Neural cell (in vitro differentiated cells): ENCODE results near the gene URB1. TPM values are rescaled to one million over a fixed set of nuclear protein-coding genes. Genes with fewer than 3 reads are reported as not detected.
A peak's percentile ranks its signal among the peaks of the same experiment; 100 is the strongest.

Experiments
- H2AFZ ChIP-seq: fragments of 200-600, 300-800 bp; sonication (generic), shearing (Covaris generic); 2 replicates; pipeline ENCODE4 v1.6.0; 2014; ENCODE audit warnings: low read depth, mild to moderate bottlenecking, antibody characterized with exemption, low read length, moderate library complexity
- H3F3A ChIP-seq: fragments of 200-600 bp; shearing (Covaris generic); 2 replicates; pipeline ENCODE4 v1.6.1; 2016; ENCODE audit warnings: mild to moderate bottlenecking, moderate library complexity, mixed read lengths, antibody characterized with exemption, low read length; ENCODE audit not compliant: insufficient read depth, poor library complexity, severe bottlenecking
- H3K27ac ChIP-seq: fragments of 200-600, 300-800 bp; sonication (generic), shearing (Covaris generic); 2 replicates; pipeline ENCODE4 v1.5.1; 2014; ENCODE audit warnings: mild to moderate bottlenecking, low read length, moderate library complexity
- H3K27me3 ChIP-seq: fragments of 300-800, 200-600 bp; sonication (generic), shearing (Covaris generic); 2 replicates; pipeline ENCODE4 v1.6.0; 2014; ENCODE audit warnings: mild to moderate bottlenecking, low read depth, low read length, moderate library complexity; ENCODE audit not compliant: insufficient read depth
- H3K36me3 ChIP-seq: fragments of 300-800, 200-600 bp; sonication (generic), shearing (Covaris generic); 2 replicates; pipeline ENCODE4 v1.5.1; 2014; ENCODE audit warnings: mild to moderate bottlenecking, antibody characterized with exemption, low read length, moderate library complexity; ENCODE audit not compliant: insufficient read depth
- H3K4me2 ChIP-seq: fragments of 300-800, 200-600 bp; sonication (generic), shearing (Covaris generic); 2 replicates; pipeline ENCODE4 v1.6.0; 2014; ENCODE audit warnings: mild to moderate bottlenecking, low read length
- H3K4me3 ChIP-seq: fragments of 300-800, 200-600 bp; sonication (generic), shearing (Covaris generic); 2 replicates; pipeline ENCODE4 v1.5.1; 2014; ENCODE audit warnings: mild to moderate bottlenecking, low read length, moderate library complexity
- H3K79me2 ChIP-seq: fragments of 200-600 bp; shearing (Covaris generic); replicated peaks from 2 replicates; pipeline ENCODE4 v1.6.0; 2014; ENCODE audit warnings: mild to moderate bottlenecking, low read length, moderate library complexity; ENCODE audit not compliant: insufficient read depth
- H3K9ac ChIP-seq: fragments of 300-800, 200-600 bp; sonication (generic), shearing (Covaris generic); 2 replicates; pipeline ENCODE4 v1.6.1; 2016; ENCODE audit warnings: mild to moderate bottlenecking, low read length, mixed read lengths
- H3K9me2 ChIP-seq: fragments of 200-600 bp; shearing (Covaris generic); 2 replicates; pipeline ENCODE4 v1.6.1; 2016; ENCODE audit warnings: mild to moderate bottlenecking, low read length, mixed read lengths; ENCODE audit not compliant: insufficient read depth
- H3K9me3 ChIP-seq: fragments of 200-600, 300-800 bp; sonication (generic), shearing (Covaris generic); 2 replicates; pipeline ENCODE4 v1.6.1; 2016; ENCODE audit warnings: mild to moderate bottlenecking, mixed run types, low read length, moderate library complexity, mixed read lengths
- H4K20me1 ChIP-seq: fragments of 200-600 bp; shearing (Covaris generic); 2 replicates; pipeline ENCODE4 v1.6.1; 2016; ENCODE audit warnings: mild to moderate bottlenecking, mixed run types; ENCODE audit not compliant: insufficient read depth
- EP300 ChIP-seq: fragments of 450-650 bp; conservative IDR thresholded peaks from 2 replicates; pipeline ENCODE4 v1.6.1; 2014; ENCODE audit warnings: antibody characterized with exemption, mild to moderate bottlenecking, moderate library complexity; ENCODE audit not compliant: poor library complexity, severe bottlenecking
- EZH2 ChIP-seq: fragments of 200-600, 300-800 bp; shearing (Covaris generic), sonication (generic); IDR thresholded peaks from 2 replicates; pipeline ENCODE4 v1.6.1; 2014; ENCODE audit warnings: antibody characterized with exemption, low read length, borderline replicate concordance, mild to moderate bottlenecking; ENCODE audit not compliant: insufficient read depth, poor library complexity, severe bottlenecking
- MXI1 ChIP-seq: fragments of 450-650 bp; conservative IDR thresholded peaks from 2 replicates; pipeline ENCODE4 v1.6.1; 2014; ENCODE audit warnings: antibody characterized with exemption, mild to moderate bottlenecking; ENCODE audit not compliant: poor library complexity, severe bottlenecking
- POLR2AphosphoS5 ChIP-seq: IDR thresholded peaks from 2 replicates; pipeline ENCODE4 v1.6.1; 2012
- RAD21 ChIP-seq: fragments of 450-650 bp; conservative IDR thresholded peaks from 2 replicates; pipeline ENCODE4 v1.6.1; 2014; ENCODE audit warnings: antibody characterized with exemption, mild to moderate bottlenecking, moderate library complexity
- SMC3 ChIP-seq: fragments of 450-650 bp; conservative IDR thresholded peaks from 2 replicates; pipeline ENCODE4 v1.6.1; 2014; ENCODE audit warnings: antibody characterized with exemption, mild to moderate bottlenecking, moderate library complexity; ENCODE audit not compliant: poor library complexity
- TAF1 ChIP-seq: IDR thresholded peaks from 2 replicates; pipeline ENCODE4 v1.6.1; 2012; ENCODE audit warnings: low read depth
- polyA plus RNA-seq: library from polyadenylated mRNA; depleted of rRNA; stranded (reverse); fragments of >200 nt; gene quantifications from 2 replicates; pipeline ENCODE4 v1.2.3, GENCODE V29; 2014
- TF ChIP-seq, protein P1 (sequence below): IDR thresholded peaks from 2 replicates; pipeline ENCODE4 v1.6.1; 2012; ENCODE audit warnings: borderline replicate concordance
- TF ChIP-seq, protein P2 (sequence below): fragments of 450-650 bp; IDR thresholded peaks from 2 replicates; pipeline ENCODE4 v1.5.1; 2014; ENCODE audit warnings: antibody characterized with exemption, mild to moderate bottlenecking, moderate library complexity; ENCODE audit not compliant: poor library complexity, severe bottlenecking

Gene URB1
- polyA plus RNA-seq, 1 donor from 2014 or later = 4.4 TPM

GRCh38 chr21:32278518-32279376 lies 114.1 kb downstream of the URB1 start, which contains the start of gene MIS18A:
Gene MIS18A (minus strand): TSS chr21:32279049. CDS start chr21:32279014, 35 bp downstream.
- no peaks in the 10 kb centered on the region for H3F3A ChIP-seq
- TF ChIP-seq TAF1 (no peak), POLR2AphosphoS5 (peak; percentile 75), EP300 (peak; percentile 23), EZH2 (no peak), MXI1 (peak; percentile 99), SMC3 (peak; percentile 60), RAD21 (peak; percentile 63)
- TF ChIP-seq, protein P1, sequence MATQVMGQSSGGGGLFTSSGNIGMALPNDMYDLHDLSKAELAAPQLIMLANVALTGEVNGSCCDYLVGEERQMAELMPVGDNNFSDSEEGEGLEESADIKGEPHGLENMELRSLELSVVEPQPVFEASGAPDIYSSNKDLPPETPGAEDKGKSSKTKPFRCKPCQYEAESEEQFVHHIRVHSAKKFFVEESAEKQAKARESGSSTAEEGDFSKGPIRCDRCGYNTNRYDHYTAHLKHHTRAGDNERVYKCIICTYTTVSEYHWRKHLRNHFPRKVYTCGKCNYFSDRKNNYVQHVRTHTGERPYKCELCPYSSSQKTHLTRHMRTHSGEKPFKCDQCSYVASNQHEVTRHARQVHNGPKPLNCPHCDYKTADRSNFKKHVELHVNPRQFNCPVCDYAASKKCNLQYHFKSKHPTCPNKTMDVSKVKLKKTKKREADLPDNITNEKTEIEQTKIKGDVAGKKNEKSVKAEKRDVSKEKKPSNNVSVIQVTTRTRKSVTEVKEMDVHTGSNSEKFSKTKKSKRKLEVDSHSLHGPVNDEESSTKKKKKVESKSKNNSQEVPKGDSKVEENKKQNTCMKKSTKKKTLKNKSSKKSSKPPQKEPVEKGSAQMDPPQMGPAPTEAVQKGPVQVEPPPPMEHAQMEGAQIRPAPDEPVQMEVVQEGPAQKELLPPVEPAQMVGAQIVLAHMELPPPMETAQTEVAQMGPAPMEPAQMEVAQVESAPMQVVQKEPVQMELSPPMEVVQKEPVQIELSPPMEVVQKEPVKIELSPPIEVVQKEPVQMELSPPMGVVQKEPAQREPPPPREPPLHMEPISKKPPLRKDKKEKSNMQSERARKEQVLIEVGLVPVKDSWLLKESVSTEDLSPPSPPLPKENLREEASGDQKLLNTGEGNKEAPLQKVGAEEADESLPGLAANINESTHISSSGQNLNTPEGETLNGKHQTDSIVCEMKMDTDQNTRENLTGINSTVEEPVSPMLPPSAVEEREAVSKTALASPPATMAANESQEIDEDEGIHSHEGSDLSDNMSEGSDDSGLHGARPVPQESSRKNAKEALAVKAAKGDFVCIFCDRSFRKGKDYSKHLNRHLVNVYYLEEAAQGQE = peak; percentile 53
- TF ChIP-seq, protein P2, sequence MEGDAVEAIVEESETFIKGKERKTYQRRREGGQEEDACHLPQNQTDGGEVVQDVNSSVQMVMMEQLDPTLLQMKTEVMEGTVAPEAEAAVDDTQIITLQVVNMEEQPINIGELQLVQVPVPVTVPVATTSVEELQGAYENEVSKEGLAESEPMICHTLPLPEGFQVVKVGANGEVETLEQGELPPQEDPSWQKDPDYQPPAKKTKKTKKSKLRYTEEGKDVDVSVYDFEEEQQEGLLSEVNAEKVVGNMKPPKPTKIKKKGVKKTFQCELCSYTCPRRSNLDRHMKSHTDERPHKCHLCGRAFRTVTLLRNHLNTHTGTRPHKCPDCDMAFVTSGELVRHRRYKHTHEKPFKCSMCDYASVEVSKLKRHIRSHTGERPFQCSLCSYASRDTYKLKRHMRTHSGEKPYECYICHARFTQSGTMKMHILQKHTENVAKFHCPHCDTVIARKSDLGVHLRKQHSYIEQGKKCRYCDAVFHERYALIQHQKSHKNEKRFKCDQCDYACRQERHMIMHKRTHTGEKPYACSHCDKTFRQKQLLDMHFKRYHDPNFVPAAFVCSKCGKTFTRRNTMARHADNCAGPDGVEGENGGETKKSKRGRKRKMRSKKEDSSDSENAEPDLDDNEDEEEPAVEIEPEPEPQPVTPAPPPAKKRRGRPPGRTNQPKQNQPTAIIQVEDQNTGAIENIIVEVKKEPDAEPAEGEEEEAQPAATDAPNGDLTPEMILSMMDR = peak; percentile 60
- no peaks in the 10 kb centered on the region for H3K27me3 ChIP-seq
- peak within 1 kb of the TSS; percentile 93 for H2AFZ ChIP-seq
- no peaks in the 10 kb centered on the region for H3K9me3 ChIP-seq
- no peaks in the 10 kb centered on the region for H3K36me3 ChIP-seq
- H3K9ac ChIP-seq = peak within 1 kb of the TSS; percentile 74
- peaks cover 10% of the 10 kb centered on the region for H3K79me2 ChIP-seq
- H3K4me2 ChIP-seq = peak within 1 kb of the TSS; percentile 96
- peak within 1 kb of the TSS; percentile 95 for H3K4me3 ChIP-seq
- H4K20me1 ChIP-seq = no peaks in the 10 kb centered on the region
- H3K27ac ChIP-seq = peak within 1 kb of the TSS; percentile 51
- no peaks in the 10 kb centered on the region for H3K9me2 ChIP-seq

DNA sequence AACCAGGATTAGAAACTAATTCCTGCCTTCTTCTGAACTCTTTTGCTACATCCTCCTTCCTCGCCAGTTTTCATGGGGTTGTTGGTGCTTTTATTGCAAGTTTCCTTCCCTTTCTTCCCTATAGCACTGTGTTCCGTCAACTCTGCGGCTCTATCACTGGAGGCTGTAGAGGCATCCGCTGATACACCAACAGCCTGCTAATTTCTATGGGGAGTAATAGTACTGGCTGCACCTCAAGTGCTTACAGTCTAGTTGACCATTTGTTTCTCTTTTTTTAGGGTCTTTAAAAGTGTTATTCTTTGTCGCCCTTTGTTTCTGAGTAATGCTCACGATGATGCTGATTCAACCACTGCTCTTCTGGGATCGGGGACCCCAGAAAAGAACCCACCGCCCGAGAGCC lies 114.7 kb downstream of the URB1 start:
- TF ChIP-seq, protein P1 = no peak
- TF ChIP-seq RAD21 (no peak), POLR2AphosphoS5 (no peak), EZH2 (no peak), SMC3 (no peak), EP300 (no peak), MXI1 (no peak), TAF1 (no peak)
- TF ChIP-seq, protein P2 = no peak

More for the DNA sequence above, 114.7 kb downstream of the URB1 start:
- Histone ChIP-seq H3K9ac (peak overlapping the region; percentile 74), H3K9me3 (no peaks in the 10 kb centered on the region), H2AFZ (peak overlapping the region; percentile 37), H3K4me2 (peak overlapping the region; percentile 86), H3K36me3 (no peaks in the 10 kb centered on the region), H3K27ac (peak overlapping the region; percentile 49), H4K20me1 (no peaks in the 10 kb centered on the region), H3K79me2 (peaks cover 10% of the 10 kb centered on the region), H3F3A (no peaks in the 10 kb centered on the region), H3K27me3 (no peaks in the 10 kb centered on the region), H3K9me2 (no peaks in the 10 kb centered on the region), H3K4me3 (peak overlapping the region; percentile 95)
